A549 (cell line): ENCODE measurements around the gene UNC5B.

Experiments used
- KDM1A ChIP-seq: fragments of 200-600 bp; sonication (generic); IDR thresholded peaks from 2 replicates; pipeline ENCODE4 v1.6.1; 2016; ENCODE audit warnings: low read depth, mild to moderate bottlenecking
- MAFK ChIP-seq: fragments of 450-650 bp; IDR thresholded peaks from 2 replicates; pipeline ENCODE4 v1.6.1; 2014; ENCODE audit not compliant: partially characterized antibody
- POLR2A ChIP-seq: IDR thresholded peaks from 2 replicates; pipeline ENCODE4 v1.6.1; 2012; ENCODE audit warnings: mild to moderate bottlenecking, low read length
- RFX5 ChIP-seq: fragments of 450-650 bp; IDR thresholded peaks from 2 replicates; pipeline ENCODE4 v1.7.1; 2014; ENCODE audit warnings: antibody characterized with exemption, mild to moderate bottlenecking, moderate library complexity
- RNF2 ChIP-seq: fragments of 200-600 bp; sonication (generic); IDR thresholded peaks from 2 replicates; pipeline ENCODE4 v1.6.1; 2016; ENCODE audit warnings: low read depth, mild to moderate bottlenecking, antibody characterized with exemption, moderate library complexity, borderline replicate concordance
- SMC3 ChIP-seq: fragments of >200 bp; sonication (Bioruptor Twin); formaldehyde crosslinking; IDR thresholded peaks from 3 replicates; pipeline ENCODE4 v1.6.1; 2018; ENCODE audit warnings: inconsistent platforms
- TF ChIP-seq, protein P1 (sequence below): fragments of >200 bp; sonication (Bioruptor Twin); formaldehyde crosslinking; IDR thresholded peaks from 3 replicates; pipeline ENCODE4 v1.5.1; 2016

DNA sequence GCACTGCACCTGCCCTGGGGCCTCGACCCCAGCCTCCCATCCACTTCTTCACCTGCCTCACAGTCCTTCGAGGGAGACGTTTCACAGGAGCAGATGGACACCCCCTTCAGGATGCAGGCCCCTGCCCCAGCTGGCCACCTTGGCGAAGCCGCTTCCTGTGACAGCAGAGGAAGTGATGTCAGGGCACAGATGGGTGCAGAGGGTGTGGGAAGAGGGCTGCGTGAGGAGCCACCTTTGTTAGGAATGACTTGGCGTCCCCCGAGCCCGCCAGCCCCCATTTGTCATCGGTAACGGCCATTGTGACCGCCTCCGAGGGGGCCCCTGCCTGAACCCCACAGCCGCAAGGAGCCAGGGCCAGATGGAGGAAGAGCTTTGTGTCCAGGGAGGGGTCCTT, 59.3 kb downstream of the UNC5B start:
- TF ChIP-seq, protein P1, sequence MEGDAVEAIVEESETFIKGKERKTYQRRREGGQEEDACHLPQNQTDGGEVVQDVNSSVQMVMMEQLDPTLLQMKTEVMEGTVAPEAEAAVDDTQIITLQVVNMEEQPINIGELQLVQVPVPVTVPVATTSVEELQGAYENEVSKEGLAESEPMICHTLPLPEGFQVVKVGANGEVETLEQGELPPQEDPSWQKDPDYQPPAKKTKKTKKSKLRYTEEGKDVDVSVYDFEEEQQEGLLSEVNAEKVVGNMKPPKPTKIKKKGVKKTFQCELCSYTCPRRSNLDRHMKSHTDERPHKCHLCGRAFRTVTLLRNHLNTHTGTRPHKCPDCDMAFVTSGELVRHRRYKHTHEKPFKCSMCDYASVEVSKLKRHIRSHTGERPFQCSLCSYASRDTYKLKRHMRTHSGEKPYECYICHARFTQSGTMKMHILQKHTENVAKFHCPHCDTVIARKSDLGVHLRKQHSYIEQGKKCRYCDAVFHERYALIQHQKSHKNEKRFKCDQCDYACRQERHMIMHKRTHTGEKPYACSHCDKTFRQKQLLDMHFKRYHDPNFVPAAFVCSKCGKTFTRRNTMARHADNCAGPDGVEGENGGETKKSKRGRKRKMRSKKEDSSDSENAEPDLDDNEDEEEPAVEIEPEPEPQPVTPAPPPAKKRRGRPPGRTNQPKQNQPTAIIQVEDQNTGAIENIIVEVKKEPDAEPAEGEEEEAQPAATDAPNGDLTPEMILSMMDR: no peak
- TF ChIP-seq RFX5 (no peak), MAFK (no peak), KDM1A (no peak), POLR2A (no peak), SMC3 (no peak), RNF2 (no peak)
